Uterus (tissue), 2 donors: ENCODE measurements around the gene MIA2.

Source experiments
- CTCF ChIP-seq, 4 experiments: fragments of 200-600 bp in 2 of 4; fragments of 450-650 bp in 2 of 4; sonication (generic) in 2 of 4; IDR thresholded peaks; one replicate each; pipeline ENCODE4 v1.5.1; 2016 to 2019; ENCODE audit warnings: antibody characterized with exemption in 4 of 4, mild to moderate bottlenecking in 2 of 4, moderate library complexity in 1 of 4
- POLR2A ChIP-seq, 2 donors: fragments of 450-650 bp; IDR thresholded peaks; one replicate each; pipeline ENCODE4 v1.6.1; 2016; ENCODE audit warnings: antibody characterized with exemption in 2 of 2, mild to moderate bottlenecking in 1 of 2, moderate library complexity in 1 of 2

GRCh38 chr14:39382463-39382862 is 148.7 kb downstream of the MIA2 start:
- no peak for TF ChIP-seq CTCF (IDR thresholded peaks at IDR 0.05)
- no peak for TF ChIP-seq POLR2A (IDR thresholded peaks at IDR 0.05)
